ENCODE results near the gene COL15A1. TPM values are rescaled to one million over a fixed set of nuclear protein-coding genes. Genes with fewer than 3 reads are reported as not detected.

Gene COL15A1
- total RNA-seq, 2 donors from 2014 or later: 6.0 to 16.0 TPM

- H3K36me3 ChIP-seq: no peaks in the 10 kb centered on the region
- intact Hi-C loops (cut with DNase I): no loop called here
- H3K4me3 ChIP-seq: no peak overlapping the region
- DNase-seq: no peak
- H3K9me3 ChIP-seq: no peaks in the 10 kb centered on the region
- H3K4me1 ChIP-seq: no peaks in the 10 kb centered on the region
- no peaks in the 10 kb centered on the region for H3K27me3 ChIP-seq
- no peak for TF ChIP-seq CTCF (IDR thresholded peaks at IDR 0.05)
- no peak overlapping the region for H3K9ac ChIP-seq (ENCODE audit: low read depth in 2 of 2, low read length in 2 of 2)
- H3K27ac ChIP-seq: no peak overlapping the region
Measured at GRCh38 chr9:98929895-98930341, 13.8 kb upstream of the COL15A1 start.

- Histone ChIP-seq H3K27me3 (no peaks in the 10 kb centered on the region), H3K27ac (no peak overlapping the region), H3K9ac (ENCODE audit: low read depth in 2 of 2, low read length in 2 of 2) (no peak overlapping the region), H3K4me3 (no peak overlapping the region), H3K9me3 (no peaks in the 10 kb centered on the region), H3K4me1 (no peaks in the 10 kb centered on the region), H3K36me3 (no peaks in the 10 kb centered on the region)
- no peak for DNase-seq
- TF ChIP-seq CTCF (IDR thresholded peaks at IDR 0.05): no peak
- intact Hi-C loops (cut with DNase I): no loop called here
Measured at GRCh38 chr9:98930792-98931191, 12.9 kb upstream of the COL15A1 start.

- no peaks in the 10 kb centered on the region for H3K27me3 ChIP-seq
Measured at GRCh38 chr9:98931600-98932389, 11.9 kb upstream of the COL15A1 start.

GRCh38 chr9:98933185-98933584, 10.5 kb upstream of the COL15A1 start:
- TF ChIP-seq CTCF (IDR thresholded peaks at IDR 0.05): no peak
- no peaks in the 10 kb centered on the region for H3K36me3 ChIP-seq
- H3K27ac ChIP-seq: no peak overlapping the region
- DNase-seq: no peak
- H3K4me1 ChIP-seq: no peaks in the 10 kb centered on the region
- H3K9ac ChIP-seq (ENCODE audit: low read depth in 2 of 2, low read length in 2 of 2): no peak overlapping the region
- no peak overlapping the region for H3K4me3 ChIP-seq
- H3K9me3 ChIP-seq: no peaks in the 10 kb centered on the region
- intact Hi-C loops (cut with DNase I): no loop called here
- H3K27me3 ChIP-seq: no peaks in the 10 kb centered on the region

More at GRCh38 chr9:98931600-98932389, 11.9 kb upstream of the COL15A1 start:
- DNase-seq: no peak
- Histone ChIP-seq H3K4me3 (no peak overlapping the region), H3K27ac (no peak overlapping the region), H3K36me3 (no peaks in the 10 kb centered on the region), H3K9ac (ENCODE audit: low read depth in 2 of 2, low read length in 2 of 2) (no peak overlapping the region), H3K4me1 (no peaks in the 10 kb centered on the region), H3K9me3 (no peaks in the 10 kb centered on the region)
- intact Hi-C loops (cut with DNase I): no loop called here
- no peak for TF ChIP-seq CTCF (IDR thresholded peaks at IDR 0.05)

- intact Hi-C loops (cut with DNase I): no loop called here
- no peaks in the 10 kb centered on the region for H3K9me3 ChIP-seq
- H3K4me1 ChIP-seq: no peaks in the 10 kb centered on the region
- no peaks in the 10 kb centered on the region for H3K27me3 ChIP-seq
- no peak overlapping the region for H3K4me3 ChIP-seq
- no peak overlapping the region for H3K27ac ChIP-seq
- TF ChIP-seq CTCF (IDR thresholded peaks at IDR 0.05): no peak
- H3K9ac ChIP-seq (ENCODE audit: low read depth in 2 of 2, low read length in 2 of 2): no peak overlapping the region
- no peaks in the 10 kb centered on the region for H3K36me3 ChIP-seq
- no peak for DNase-seq
Measured at GRCh38 chr9:98933890-98934289, 9.8 kb upstream of the COL15A1 start.

Data from colonic mucosa (tissue), 4 donors.